ENCODE data around the gene LRRC7.
"Not testable (repeated sequence)": the region's sequence is repeated elsewhere in the genome, so short reads cannot be mapped to it uniquely, and the experiment has no call there.

LRRC7 gene

DNA sequence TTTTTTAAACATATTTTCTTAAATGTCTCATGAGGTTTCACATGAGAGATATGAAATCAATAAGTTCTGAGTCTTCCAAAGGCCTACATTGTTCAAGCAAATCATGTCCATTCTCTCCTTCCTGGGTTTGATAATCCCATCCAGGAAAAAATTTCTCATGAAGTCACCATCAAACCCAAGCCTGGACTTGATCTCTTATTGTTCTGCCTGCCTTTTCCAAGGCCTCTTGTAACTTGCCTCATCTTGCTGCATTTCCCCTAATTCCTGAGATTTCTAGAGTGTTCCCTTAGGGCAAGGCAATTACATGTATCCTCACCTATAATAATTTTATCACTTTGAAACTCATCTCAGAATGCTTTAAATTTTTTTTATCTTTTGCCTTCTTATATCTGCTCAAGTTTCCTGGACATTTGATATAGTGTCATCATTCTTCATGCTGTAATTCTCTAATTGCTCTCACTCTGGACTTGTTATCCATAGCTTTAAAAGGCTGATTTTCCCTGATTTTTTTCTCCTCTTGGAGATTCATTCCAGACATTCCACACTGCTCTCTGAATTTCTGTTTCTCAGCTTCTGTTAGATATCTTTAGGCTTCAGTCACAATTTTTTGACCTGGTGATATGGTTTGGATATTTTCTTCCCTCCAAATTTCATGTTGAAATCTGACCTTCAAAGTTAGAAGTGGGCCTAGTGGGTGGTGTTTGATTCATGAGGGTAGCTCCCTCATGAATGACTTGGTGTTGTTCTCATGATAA, 126.4 kb downstream of the LRRC7 start:
- DNase-seq (ENCODE audit: low read depth in 3 of 3, low spot score in 1 of 3), result no peak

DNA sequence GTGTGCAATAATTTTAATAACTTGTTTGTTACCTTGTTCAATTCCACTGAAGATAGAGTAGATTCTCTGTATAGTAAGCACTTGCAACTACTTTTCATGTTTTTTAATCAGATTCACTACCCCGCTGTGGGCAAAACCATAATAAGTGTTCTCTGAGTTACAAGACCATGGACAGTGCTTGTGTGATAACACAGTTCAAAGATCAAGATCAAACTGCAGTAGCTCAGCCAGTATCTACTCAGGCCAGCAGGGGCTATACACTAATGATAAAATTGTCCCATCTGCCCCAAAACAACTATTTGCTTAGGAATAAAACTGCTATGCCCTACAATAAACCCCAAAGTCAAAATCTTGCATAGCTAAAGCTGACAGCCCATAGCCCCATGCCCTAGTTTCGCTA, 129.6 kb downstream of the LRRC7 start:
- DNase-seq (ENCODE audit: low read depth in 3 of 3, low spot score in 1 of 3), result no peak

DNA sequence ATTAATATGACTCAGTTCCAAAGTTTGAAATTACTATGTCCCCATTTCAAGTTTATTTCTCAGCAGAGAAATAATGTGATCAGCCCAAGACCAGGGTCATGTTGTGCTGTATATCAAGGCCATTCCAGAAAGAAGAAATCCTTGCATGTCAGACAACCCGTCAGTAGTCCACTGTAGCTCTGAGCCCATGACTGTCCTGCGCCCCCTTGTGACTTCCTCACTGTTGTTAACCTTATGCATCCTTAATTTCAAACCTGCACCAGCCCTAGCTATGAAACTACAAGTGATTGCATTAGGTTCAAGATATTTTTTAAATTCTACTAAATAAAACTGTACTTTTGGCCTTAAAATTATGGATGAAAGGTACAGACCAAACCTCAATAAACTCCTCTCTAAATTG, 133.0 kb downstream of the LRRC7 start:
- DNase-seq (ENCODE audit: low read depth in 3 of 3, low spot score in 1 of 3), result no peak

DNA sequence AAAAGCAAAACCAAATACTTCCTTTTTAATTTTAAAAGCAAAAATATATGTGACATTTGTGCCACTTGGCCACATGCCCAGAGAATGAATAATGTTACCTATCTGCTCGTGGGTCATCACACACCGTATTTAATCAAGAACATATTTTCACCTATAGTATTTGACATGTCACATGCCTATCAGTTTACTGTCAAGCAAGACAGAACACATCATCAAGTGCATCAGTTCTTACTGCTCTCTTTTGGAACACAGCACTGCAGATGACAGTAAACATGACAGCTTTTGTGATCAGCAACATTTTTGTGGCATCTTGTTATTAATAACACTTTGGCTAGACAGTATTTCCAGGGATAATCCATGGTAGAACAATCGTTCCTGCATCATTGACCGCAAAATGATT, 134.4 kb downstream of the LRRC7 start:
- DNase-seq (ENCODE audit: low read depth in 3 of 3, low spot score in 1 of 3), result no peak

DNA sequence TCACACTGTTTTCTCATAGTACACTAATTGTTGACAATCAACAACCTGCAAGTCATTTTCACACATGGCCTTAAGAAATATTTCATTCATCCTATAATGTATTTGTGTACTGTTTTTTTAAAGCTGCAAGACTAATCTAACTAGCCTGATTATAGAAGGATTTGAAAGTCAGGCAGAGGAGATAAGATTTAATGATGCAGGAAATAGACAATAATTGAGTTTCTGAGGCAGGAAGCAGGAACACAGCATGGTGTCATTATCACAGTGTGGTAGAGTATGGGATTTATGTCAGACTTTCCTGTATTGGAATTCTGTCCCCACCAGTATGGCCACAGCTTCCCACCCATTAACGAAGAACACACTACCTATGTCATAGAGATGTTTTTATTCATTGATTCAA, 138.8 kb downstream of the LRRC7 start:
- no peak for DNase-seq (ENCODE audit: low read depth in 3 of 3, low spot score in 1 of 3)

DNA sequence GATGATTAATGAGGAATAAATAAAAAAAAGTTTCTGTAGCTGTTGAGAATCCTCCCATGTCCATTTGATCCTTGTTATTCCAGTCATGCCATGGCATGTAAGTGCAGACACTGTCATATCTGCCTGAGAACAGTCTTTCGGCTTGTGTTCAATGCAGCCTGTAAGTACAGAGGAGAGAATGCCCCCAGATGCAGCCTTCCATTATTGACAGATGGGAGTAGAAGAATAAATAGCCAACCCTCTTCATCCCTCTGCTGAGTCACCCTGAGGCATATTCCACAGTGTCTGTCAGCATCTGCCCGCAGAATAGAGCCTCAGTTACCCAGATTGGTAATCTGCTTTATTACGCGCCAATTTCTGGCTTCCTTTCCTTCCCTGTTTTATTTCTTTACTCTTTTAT, 139.4 kb downstream of the LRRC7 start:
- DNase-seq (ENCODE audit: low read depth in 3 of 3, low spot score in 1 of 3), result no peak

DNA sequence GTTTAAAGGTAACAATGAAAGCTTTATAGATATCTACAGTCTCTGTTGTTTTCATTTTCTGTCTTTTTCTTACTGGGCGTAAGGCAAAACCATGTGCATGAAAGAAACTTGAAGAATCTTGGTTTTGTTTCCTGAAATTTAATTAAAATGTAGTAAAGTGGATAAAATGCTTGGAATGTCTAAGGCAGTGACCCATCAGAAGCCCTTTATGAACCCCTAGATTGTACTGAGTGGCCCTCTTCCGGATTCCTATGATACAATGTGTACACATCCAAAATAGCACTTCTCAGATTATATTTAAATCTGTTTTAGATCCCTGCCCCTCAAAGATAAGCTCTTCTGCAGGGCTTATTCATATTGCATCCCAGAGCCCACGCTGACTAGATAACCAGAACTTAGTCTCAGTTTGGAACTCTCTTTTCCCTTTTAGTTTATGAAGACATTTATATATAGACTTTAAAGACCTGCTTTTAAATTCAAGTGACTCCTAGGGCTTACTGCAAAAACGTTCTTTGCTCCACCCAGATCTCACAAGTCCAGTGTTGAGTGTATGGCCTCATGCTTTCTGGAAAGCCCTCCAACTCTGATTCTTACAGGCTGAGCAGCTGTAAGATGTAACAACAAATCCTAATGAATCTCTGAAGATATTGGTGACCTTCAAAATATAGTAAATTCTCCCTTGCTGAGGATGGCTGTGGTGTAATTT, 142.9 kb downstream of the LRRC7 start:
- no peak for DNase-seq (ENCODE audit: low read depth in 3 of 3, low spot score in 1 of 3)

DNA sequence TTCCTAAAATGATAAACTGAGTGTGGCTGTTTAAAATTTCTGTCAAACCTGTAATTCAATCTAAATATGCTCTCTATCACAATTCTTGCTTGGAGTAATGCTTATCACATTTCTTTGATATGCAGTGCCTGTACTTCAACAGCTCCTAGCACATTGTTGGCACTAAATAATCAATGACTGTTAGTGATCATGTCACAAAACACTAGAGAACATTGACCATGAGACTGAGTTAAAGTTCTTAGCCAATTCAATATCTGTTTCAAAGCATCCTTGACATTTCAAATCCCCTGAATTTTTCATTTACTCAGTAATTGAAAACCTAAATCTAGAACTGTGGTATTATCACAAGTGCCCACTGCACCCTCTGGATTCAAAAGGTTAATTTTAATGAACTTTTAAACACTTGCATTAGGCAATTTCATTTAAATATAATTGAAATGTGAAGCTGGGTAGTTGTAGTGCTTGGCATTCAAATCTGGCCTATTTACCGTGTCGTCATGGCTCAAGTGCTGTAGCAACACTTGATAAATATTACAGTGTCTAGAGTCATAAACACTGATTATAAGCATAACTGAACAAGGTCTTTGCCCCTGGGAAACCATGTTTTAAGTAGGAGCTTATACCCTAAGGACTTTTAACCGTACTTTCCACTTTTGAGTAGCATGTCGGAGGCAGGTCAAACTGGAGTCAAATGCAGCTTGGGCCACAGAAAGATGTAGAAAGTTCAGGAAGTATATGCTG, 143.6 kb downstream of the LRRC7 start:
- no peak for DNase-seq (ENCODE audit: low read depth in 3 of 3, low spot score in 1 of 3)

DNA sequence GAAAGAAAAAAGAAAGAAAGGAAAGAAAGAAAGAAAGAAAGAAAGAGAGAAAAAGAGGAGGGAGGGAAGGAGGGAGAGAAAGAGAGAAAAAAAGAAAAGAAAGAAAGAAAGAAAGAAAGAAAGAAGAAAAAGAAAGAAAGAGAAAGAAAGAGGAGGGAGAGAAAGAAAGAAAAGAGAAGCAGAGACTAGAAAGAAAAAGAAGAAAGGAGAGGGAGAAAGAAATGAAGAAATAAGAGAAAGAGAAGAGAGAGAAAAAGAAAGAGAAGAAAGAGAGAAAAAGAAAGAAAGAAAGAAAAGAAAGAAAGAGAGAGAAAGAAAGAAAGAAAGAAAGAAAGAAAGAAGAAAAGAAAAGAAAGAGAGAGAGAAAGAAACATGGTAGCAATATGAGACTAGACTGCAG, 150.1 kb downstream of the LRRC7 start:
- DNase-seq (ENCODE audit: low read depth in 3 of 3, low spot score in 1 of 3), result not testable (repeated sequence)

DNA sequence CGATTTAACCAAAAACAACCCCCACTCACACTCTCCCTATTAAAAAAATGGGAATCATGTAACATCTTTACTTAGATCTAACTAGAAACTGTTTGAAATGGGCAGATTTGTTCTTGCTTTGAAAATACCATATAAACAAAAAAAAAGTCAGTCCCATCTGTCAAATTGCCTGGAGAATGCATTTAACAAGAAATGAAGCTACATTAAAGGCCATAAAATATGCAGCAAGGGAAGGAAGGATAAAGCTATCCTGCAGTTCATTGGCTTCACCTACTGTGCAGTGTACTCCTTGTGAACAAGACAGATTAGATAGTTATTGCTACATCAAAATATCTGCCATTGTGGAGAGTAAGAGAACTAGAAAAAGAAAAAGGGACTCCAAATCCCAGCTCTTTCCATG, 160.5 kb downstream of the LRRC7 start:
- no peak for DNase-seq (ENCODE audit: low read depth in 3 of 3, low spot score in 1 of 3)

DNA sequence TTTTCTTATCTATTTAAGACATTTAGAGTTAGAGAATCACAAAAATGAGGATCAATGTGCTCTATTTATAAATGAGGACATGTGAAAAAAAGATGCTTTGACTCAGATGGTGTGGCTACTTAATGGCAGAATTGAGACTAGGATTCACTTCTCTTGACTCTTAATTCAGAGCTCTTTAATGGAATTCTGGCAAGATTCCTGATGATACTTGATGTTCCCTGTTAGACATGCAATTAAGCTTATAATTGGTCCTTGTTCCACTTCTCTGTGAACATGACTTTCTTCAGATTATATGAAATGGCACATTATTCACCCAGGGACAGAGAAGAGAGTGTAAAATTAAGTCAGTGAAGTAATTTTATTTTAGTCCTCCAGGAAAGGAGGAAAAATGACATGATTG, 165.3 kb downstream of the LRRC7 start:
- no peak for DNase-seq (ENCODE audit: low read depth in 3 of 3, low spot score in 1 of 3)

DNA sequence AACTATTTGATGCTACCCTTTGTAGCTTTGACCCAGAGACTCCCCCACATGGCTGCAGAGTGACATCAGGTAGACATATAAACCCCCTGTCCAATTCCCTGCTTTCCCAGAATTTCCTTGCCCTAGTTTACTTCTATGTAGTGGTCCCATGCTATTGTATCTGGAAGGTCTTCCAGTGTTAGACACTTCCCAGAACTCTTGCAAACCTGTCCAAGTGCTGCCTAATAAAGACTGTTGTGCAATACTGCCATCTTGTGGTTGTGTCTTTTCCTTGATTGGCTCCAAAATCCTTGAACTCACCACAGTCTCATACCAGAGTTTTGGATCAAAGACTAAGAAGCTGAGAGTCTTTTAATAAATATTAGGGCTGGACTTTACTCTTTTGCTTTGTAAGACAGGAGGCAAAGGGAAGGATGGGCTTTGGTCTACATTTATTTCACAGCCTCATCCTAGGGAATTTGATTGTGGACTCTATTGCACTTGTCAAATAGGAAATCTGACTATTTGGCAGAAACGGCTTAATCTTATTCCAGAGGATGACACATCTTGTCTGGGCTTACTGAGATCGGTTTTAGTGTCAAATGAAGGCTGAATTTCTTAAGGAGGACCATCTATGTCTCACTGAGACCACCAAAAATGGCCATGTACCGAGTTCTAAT, 169.9 kb downstream of the LRRC7 start:
- DNase-seq (ENCODE audit: low read depth in 3 of 3, low spot score in 1 of 3), result no peak

DNA sequence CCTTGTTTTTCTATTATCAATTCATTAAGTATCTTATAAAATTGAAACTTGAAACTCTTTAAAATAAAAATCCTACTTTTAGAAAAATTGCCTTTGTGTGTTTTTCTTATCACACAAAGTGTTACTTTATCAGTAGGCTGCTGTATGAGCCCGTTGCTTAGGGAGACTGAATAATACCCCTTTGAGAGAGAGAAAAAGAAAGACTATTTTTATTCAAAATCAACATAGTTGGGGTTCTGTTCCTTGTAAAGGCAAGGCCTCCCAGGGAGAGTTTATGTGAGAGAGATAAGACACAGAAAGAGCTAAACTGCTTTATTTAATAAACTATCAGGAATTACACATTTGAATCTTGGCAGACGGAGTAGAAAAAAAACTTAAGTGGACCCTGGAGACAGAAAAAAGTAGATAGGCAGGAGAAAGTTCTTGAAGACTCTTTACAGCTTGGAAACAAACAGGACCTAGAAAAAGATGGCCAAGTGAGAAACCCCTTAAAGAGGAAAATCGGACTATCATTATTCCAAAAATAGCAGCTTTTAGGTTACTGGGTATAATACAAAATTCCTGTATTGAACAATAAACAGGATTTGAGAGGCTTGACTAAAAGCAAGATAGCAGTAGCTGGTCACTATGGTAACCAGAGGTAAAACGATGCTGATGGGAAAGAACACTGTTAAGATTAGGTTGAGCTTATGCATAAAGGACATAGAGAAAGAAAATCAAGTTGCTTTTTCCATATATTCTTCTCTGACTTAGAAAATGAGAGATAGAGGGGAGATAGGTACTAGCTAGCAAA, 170.9 kb downstream of the LRRC7 start:
- no peak for DNase-seq (ENCODE audit: low read depth in 3 of 3, low spot score in 1 of 3)

DNA sequence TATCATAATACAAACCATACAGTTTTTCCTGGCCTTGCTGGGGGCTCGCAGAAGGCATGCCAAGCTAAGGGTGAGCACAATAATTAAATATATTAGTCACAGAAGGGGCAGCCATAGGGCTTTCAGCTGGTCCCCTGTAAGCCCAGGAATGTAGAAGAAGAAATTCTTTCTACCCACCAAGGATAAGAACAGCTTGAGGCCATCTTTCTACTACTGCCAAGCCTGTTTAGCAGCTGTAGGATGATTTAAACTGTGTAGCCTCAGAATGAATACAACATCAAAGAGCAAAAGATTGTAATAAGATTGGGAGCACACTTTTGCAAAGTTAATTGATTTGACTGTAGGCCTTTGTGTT, 171.5 kb downstream of the LRRC7 start:
- no peak for DNase-seq (ENCODE audit: low read depth in 3 of 3, low spot score in 1 of 3)

DNA sequence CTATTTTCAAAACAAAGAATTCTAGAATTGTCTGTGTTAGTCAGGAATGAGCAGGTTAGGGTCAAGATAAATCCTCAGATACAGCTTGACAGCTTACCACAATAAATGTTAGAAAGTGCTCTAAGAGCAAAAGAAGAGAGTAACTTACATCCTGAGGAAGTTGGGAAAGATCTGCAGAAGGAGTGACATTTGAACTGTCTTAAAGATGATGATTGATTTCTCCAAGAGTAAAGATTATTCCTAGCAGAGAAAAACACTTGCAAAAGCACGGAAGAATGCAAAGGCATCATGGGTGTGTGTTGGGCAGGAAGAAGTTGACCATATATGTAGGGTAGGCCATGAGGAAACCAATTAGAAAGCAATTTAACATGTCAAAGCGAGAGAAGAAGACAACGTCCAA, 175.4 kb downstream of the LRRC7 start:
- DNase-seq (ENCODE audit: low read depth in 3 of 3, low spot score in 1 of 3), result no peak

DNA sequence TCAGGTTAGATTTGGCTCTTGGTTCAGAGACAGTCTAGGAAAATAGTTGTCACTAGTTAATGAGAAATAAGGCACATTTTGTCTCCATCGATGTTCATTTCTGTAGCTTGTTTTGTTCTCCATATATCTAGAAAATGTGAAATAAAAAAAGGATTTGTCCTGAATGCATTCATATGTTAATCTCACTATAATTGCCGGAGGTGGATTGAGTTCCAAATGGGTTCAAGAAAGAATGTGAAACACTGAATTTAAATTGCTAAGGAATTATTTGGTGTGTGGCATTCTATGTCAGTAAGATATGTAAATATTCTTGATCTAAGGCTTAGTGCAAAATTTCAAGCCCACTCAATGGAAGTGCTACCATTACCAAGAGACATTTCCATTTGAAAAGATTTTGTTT, 176.7 kb downstream of the LRRC7 start:
- no peak for DNase-seq (ENCODE audit: low read depth in 3 of 3, low spot score in 1 of 3)

DNA sequence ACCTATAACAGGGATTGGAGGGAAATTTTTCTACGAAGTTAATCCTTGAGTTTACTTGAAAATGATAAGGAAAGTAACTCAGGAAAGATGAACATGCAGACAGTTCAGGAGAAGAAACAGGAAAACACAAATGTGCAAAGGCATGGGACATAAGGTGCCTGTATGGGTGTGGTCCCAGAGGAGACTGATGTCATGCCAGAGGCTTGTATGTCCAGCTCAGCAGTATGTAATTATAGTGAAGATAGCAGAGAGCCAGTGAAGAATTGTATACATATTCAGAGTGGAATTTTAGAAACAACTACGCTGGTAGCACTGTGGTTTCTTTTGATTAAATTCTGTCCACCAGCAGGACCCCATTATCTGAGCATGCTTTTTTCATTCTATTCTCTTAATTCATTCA, 179.5 kb downstream of the LRRC7 start:
- DNase-seq (ENCODE audit: low read depth in 3 of 3, low spot score in 1 of 3), result no peak

DNA sequence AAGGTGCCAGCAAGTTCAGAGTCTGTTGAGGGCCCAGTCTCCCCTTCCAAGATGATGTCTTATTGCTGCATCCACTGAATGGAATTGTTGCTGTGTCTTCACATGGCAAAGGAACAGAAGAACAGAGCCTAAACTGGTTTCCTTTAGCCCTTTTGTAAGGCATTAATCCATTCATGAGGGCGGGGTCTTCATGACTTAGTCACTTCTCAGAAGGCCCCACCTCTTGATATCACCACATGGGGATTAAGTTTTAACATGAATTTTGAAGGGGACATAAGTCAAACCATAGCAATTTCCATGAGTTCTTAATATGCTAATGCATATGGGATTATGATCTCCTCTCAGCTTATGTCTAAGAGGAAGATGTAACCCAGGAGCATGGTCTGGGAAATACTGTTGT, 182.9 kb downstream of the LRRC7 start:
- DNase-seq (ENCODE audit: low read depth in 3 of 3, low spot score in 1 of 3), result no peak

DNA sequence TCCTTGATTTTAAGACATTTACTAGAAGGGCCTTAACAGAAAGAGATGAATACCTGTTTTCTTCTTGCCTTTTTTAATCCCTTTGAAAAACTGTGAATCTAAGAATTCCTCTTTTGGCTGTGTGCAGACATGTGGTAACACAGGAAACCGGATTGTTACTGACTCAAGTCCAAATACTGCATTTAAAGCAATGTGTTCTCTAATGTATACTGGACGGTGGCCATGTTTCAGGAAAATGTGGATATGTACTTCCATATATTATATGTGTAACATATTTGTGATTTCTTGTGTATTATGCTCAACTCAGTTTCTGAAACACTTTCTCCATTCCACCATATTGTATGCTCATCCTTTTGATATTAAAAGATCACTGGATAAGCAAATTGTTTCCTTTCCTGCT, 185.1 kb downstream of the LRRC7 start:
- no peak for DNase-seq (ENCODE audit: low read depth in 3 of 3, low spot score in 1 of 3)

DNA sequence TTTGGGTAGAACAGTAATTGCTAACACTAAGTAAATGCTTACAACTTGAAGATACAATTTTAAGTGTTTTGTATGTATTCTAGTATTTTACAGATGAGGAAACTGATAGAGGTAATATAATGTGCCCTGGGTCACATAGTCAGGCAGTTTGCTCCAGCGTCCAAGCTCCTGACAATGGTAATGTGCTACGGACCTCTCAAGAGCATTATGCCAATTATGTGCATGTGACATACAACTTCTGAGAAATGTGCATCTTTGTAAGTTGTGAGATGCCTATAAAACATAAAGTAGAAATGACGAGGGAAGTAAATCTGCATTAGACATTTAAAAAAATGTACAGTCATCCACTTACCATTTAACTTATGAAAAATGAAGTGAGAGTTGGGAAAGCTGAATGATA, 186.8 kb downstream of the LRRC7 start:
- no peak for DNase-seq (ENCODE audit: low read depth in 3 of 3, low spot score in 1 of 3)

DNA sequence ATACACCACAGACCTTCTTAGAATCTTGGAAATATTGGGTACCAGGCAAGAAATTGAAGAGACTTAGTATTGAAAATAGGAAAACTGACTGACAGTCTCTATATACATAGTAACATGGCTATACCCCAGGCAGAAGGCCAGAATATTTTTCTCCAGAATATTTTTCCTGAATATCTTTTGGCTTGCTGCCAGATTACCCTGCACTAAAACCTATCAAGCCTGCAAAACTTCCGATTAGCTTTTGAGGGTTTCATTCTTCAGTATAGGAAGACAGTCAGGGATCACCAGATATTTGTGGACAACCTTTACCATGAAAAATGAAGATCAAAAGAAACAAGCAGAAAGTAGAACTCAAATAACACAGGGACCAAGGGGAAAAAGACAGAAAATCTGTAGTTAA, 187.9 kb downstream of the LRRC7 start:
- no peak for DNase-seq (ENCODE audit: low read depth in 3 of 3, low spot score in 1 of 3)
